Stimulated activated CD8-positive, alpha-beta memory T cell treated with anti-CD3 and anti-CD28 coated beads, Interleukin-15, amount 100 ng/mL, for 48 hours (primary cell): ENCODE data around the gene KIAA2012.
A peak's percentile ranks its signal among the peaks of the same experiment; 100 is the strongest.

Experiments
- DNase-seq, 2 donors: peaks; one replicate each; pipeline ENCODE4 v3.0.0-alpha.2; 2020; ENCODE audit warnings: low read depth in 2 of 2

The KIAA2012 gene

DNA sequence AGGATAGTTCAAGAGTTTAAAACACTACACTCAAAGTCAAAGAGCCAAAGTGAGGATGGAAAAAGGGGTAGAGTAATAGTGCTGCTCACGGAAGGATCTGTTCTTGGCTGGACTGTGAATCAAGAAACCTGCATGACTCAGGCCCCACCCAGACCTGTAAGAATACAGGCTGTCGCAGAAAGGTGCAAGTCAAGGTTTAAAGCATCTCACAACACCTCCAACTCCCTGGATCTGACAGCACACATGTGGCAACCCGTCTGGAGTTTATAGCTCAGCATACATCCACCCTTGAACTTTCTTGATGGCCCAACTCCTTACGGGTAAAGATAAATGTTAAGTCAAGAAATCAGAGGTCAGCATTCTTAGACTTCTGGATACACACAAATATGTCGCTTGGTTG, 6.3 kb downstream of the KIAA2012 start:
- no peak for DNase-seq

DNA sequence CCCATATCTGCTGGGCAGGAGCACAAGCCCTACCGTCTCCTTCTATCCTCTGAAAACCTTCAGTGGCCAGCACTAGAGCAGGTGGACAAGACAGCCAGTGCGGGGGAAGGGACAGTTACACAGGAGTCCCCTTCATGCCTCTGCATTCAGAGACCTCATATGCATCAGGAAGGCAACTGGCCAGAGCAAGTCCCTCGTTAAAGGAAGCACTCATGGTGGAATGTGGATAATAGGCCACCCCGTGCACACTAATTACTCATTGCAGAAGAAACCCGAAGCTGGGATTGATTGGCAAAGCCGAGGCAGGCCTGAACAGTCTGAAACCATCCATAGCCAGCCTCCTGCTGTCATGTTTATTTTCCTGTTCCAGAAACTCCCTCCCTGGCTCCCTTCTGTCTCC, 11.2 kb downstream of the KIAA2012 start:
- DNase-seq, result no peak

DNA sequence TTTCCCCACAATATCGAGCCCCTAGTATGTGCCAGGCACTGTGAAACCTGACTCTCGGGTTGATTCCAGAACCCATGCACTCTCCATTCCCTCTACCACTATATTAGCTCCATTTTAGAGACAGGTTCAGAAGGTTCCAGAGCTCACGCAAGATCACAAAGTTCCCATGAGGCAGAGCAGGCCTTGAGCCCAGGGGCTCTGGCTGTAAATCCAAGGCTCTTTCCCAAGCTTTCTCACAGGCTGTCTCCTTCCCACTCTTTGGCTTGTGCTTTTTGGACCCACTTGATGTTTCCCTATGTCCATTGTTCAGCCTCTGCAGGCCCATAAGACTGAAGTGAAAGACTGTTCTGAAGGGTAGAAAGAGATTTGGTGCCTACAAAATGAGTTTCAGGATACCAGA, 15.7 kb downstream of the KIAA2012 start:
- DNase-seq, result no peak

GRCh38 chr2:202090530-202090929, 17.5 kb downstream of the KIAA2012 start:
- no peak for DNase-seq

GRCh38 chr2:202091476-202091875, 18.4 kb downstream of the KIAA2012 start:
- DNase-seq, result no peak

DNA sequence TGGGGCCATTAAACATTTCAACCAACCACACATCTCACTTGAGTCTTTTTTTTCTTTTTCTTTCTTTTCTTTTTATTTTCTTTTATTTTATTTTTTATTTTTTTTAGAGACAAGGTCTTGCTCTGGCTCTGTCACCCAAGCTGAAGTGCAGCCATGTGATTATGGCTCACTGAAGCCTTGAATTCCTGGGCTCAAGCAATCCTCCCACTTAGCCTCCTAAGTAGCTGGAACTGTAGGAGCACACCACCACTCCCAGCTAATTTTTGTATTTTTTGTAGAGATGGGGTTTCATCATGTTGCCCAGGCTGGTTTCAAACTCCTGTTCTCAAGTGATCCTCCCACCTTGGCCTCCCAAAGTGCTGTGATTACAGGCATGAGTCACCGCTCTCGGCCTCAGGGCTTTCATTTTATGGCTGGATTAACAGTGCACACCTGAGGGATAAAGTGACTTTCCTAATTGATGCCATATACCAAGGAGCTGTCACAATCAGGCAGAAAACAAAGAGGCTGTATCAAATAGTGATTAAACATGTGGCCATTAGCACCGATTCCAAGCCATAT, 21.5 kb downstream of the KIAA2012 start:
- no peak for DNase-seq

DNA sequence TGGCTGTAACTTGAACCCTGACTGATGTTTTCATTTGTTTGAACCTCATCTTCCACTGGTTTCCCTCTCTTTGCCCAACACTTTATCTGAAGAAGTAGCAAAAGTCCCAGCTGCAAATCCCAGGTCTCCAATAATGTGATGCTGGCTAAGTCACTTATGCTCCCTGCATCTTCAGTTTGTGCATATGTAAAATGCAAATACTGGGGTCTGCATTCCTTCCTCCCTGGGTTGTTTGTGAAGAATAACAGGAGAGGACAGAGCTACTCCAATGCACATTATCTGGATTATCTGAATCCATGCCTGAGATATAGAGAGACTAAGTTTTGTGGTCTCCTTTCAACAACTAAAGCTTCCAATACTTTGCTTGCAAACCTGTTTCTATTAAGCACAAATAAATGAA, 22.2 kb downstream of the KIAA2012 start:
- DNase-seq, result no peak

GRCh38 chr2:202096736-202097135, 23.7 kb downstream of the KIAA2012 start:
- no peak for DNase-seq

- no peak for DNase-seq
These were observed 25.2 kb downstream of the KIAA2012 start for GRCh38 chr2:202098291-202098690.

- DNase-seq, result no peak
These were observed 26.5 kb downstream of the KIAA2012 start for GRCh38 chr2:202099515-202099914.

- no peak for DNase-seq
These were observed 27.1 kb downstream of the KIAA2012 start for GRCh38 chr2:202100176-202100575.

- DNase-seq, result no peak
These were observed 28.0 kb downstream of the KIAA2012 start for GRCh38 chr2:202101026-202101579.

DNA sequence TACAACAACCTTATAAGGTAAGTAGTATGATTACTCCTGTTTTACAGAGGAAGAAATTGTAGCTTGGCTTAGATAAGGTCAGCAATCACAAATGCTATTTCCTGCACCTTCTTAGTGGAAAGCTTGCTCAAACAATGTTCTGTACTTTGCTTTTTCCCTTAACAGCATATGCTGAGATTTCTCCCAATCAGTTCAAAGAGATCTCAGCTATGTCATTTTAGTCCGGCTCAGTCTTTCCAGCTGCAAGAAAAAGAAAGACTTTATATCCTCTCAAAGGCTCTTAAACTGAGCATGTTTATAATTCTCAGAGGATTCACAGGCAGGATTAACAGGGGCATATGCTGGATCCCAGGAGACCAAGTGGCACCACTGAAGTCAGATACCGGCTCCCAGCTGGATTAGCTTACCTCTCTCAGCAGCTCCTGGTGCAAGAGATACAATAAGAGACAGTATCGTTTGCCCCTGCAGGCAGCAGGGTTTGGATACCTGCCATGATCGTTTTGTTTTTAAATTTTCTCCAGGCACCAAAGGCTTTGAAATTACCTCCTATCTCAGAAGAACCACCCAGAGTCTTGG, 29.5 kb downstream of the KIAA2012 start:
- no peak for DNase-seq

- DNase-seq, result peak; percentile 21 to 30
These were observed 31.3 kb downstream of the KIAA2012 start for GRCh38 chr2:202104286-202104870.

DNA sequence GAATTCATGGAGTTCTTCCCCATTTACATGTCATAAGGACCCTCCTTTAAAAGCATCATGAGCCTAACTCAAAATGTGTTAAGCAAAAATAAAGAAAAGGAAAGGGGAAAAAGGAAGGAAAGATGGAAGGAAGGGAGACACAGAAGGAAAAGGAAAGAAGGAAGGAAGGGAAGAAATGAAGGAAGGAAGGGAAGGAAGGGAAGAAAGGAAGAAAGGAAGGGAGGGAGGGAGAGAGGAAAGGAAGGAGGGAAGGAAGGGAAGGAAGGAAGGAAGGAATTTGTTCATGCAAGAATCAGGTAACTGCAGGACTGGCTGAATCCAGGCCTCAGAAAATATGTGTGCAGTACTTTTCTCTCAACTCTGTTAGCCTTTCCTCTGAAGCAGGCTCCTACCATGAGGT, 32.0 kb downstream of the KIAA2012 start:
- no peak for DNase-seq

DNA sequence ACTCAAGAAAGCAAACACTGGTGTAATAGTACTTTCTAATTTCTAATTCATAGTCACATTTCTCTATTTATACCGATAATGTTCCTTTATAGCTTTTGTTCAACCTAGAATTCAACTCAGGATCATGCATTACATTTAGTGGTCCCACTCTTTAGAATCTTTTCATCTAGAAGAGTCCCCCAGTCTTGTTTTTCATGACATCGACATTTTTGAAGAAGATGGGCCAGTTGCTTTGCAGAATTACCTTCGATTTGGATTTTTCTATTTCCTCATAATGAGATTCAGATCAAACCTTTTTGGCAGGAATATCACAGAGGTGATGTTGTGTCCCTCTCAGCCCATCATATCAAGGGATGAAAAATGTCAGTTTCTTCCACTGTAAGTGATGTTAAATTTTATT, 35.3 kb downstream of the KIAA2012 start:
- no peak for DNase-seq

- no peak for DNase-seq
These were observed 36.2 kb downstream of the KIAA2012 start for GRCh38 chr2:202109139-202109736.

- no peak for DNase-seq
These were observed 36.7 kb downstream of the KIAA2012 start for GRCh38 chr2:202109737-202110184.

DNA sequence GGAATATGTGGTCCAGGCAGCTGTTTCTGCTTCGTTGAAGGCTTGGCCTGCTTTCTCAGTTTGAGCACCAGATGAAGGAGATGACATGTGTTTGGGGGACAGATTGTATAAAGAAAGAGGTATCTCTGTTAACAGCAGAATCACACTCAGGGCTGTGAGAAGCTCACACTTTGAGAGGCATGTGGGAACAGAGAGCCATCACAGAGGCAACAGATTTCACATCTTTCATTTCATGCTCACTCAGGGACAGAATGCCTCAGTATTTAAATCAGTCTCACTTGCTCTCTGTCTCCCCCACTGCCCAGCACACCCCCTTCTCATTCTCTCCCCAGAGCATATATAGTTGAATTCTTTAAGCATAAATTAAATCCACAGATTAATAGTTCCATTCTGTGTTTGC, 37.4 kb downstream of the KIAA2012 start:
- DNase-seq, result no peak

DNA sequence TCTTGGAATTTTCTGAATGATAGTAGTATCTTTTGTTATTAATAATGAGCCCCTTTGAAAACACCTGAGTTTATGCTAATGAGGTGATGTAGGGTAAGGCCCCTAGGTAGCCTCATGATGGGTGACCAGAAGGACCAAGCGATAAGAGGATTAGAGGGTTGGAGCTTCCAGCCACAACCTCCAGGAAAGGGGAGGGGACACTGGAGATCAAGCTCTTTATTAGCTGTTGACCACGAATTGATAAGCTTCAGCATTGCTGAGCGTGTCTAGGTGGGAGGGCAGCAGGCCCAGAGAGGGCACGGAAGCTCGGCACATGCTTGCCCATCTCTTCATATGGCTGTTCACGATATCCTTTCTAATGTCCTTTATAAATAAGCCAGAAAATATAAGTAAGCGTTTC, 39.0 kb downstream of the KIAA2012 start:
- no peak for DNase-seq

DNA sequence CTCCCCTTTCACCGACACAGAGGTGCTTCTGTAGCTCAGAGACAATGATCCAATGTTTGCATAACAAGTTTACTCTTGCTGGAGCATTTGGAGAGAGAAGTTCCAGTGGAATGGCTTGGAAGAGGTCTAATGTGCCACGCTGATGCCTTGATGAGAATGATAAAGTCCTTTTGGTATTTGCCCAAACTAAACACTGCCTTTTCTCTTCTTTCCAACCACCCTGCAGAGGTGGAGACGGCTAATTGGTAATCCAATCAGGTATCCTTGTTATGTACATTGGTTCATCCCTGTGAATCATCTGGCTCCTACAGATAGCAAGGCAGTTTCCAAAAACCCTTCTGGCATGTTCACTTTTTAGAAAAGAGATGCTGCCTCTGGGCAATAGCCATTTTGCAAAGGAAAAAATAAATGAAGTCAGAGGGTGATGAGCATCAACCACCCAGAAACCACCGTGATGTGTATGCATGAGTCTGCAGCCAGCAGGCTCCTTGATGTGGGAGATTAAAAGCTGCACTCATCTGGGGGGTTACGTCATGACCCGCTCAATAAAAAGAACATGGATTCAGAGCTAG, 40.6 kb downstream of the KIAA2012 start:
- no peak for DNase-seq

- no peak for DNase-seq
These were observed 41.2 kb downstream of the KIAA2012 start for GRCh38 chr2:202114291-202114690.

DNA sequence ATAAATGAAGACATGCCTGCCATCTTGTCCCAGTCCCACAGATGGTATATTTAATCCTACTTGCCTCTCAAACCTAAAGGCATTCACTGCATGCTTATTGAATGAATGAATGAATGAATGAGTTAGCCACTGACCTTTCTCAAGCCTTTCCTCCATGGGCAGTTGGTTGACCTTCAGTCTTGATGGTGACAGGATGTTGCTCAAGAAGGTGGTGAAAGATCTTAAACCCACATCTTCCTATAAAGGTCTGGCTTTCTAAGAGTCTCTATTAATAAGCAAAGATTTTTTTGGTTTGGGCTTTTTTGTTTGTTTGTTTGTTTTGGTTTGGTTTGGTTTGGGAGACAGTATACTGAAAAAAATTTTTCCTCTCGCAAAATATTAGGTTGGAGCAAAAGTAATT, 41.7 kb downstream of the KIAA2012 start:
- no peak for DNase-seq
